H1 (cell line): ENCODE measurements around the gene RIMS1. TPM values are rescaled to one million over a fixed set of nuclear protein-coding genes. Genes with fewer than 3 reads are reported as not detected.

Experiments used
- CEBPB ChIP-seq: IDR thresholded peaks from 2 replicates; pipeline ENCODE4 v1.6.1; 2012; ENCODE audit warnings: low read depth, low read length
- FOSL1 ChIP-seq: IDR thresholded peaks from 2 replicates; pipeline ENCODE4 v1.6.1; 2011; ENCODE audit warnings: mild to moderate bottlenecking, low read depth, low read length, moderate library complexity; ENCODE audit not compliant: insufficient read depth
- TBP ChIP-seq: IDR thresholded peaks from 2 replicates; pipeline ENCODE4 v1.6.1; 2011; ENCODE audit warnings: low read depth, low read length, improper control_type of control experiment
- YY1 ChIP-seq: IDR thresholded peaks from 2 replicates; pipeline ENCODE4 v1.6.1; 2011; ENCODE audit warnings: low read depth, mild to moderate bottlenecking, low read length
- polyA plus RNA-seq, 7 experiments: library from polyadenylated mRNA; depleted of rRNA in 3 of 7; stranded (reverse) in 5 of 7; unstranded in 2 of 7; fragments of >200 nt in 5 of 7; fragments of 200-250 nt in 2 of 7; gene quantifications; 1 replicate in 5 of 7; 2 replicates in 1 of 7; 4 replicates in 1 of 7; pipeline versions ENCODE4 v1.2.1 to v1.2.3, GENCODE V29; 2011 to 2013; ENCODE audit warnings: missing spikeins in 2 of 7, mixed read lengths in 2 of 7
- total RNA-seq: library from RNA; stranded (reverse); fragmentation: NEBNext Ultra II Directional; extraction: Animal tissue kit (Norgen Biotek cat#: 25700); gene quantifications from 2 replicates; pipeline ENCODE4 v1.2.1, GENCODE V29; 2021

The RIMS1 gene
- total and polyA plus RNA-seq, 2 of the 8 experiments (the other 6 are each of a cell fraction or from before 2014, with no cell fraction given), result 0.63 to 2.3 TPM

DNA sequence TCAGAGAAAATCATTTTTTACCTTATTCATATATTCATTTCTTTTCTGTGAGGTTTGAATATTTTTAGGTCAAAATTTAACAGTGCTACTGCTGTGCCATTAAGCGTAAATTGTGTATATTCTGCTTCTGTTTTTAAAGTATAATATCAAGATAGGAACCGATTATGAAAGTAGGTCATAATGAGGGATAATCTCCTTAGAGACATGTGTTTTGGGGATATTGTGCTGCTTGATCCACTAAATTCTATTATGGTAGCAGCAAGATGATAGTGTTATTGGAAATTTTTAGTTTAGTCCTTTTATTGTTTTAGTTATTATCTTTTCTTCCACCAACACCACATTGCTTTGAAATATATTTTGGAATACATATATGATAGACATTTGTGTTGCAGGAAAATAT, 244.0 kb downstream of the RIMS1 start (continued):
- TF ChIP-seq TBP (no peak), FOSL1 (no peak), CEBPB (no peak), YY1 (no peak)
